Activated CD8-positive, alpha-beta memory T cell treated with anti-CD3 and anti-CD28 coated beads, Interleukin-2, amount 50 U/mL, for 1 hour (primary cell): ENCODE results near the gene NUMBL.
"Not testable (repeated sequence)": the region's sequence is repeated elsewhere in the genome, so short reads cannot be mapped to it uniquely, and the experiment has no call there.

Experiments
- DNase-seq: peaks from one replicate; pipeline ENCODE4 v3.0.0-alpha.2; 2020; ENCODE audit errors: extremely low read depth

Gene NUMBL

GRCh38 chr19:40663695-40664692 is 26.5 kb downstream of the NUMBL start:
- no peak for DNase-seq

GRCh38 chr19:40662925-40663694 is 27.3 kb downstream of the NUMBL start:
- DNase-seq, result peak; percentile 74

GRCh38 chr19:40661616-40662015 is 28.8 kb downstream of the NUMBL start:
- DNase-seq, result no peak

GRCh38 chr19:40659566-40659965 is 30.9 kb downstream of the NUMBL start:
- no peak for DNase-seq

GRCh38 chr19:40659116-40659515 is 31.3 kb downstream of the NUMBL start:
- no peak for DNase-seq

GRCh38 chr19:40658031-40658430 is 32.4 kb downstream of the NUMBL start:
- DNase-seq, result no peak

GRCh38 chr19:40655684-40656083 is 34.8 kb downstream of the NUMBL start:
- DNase-seq, result not testable (repeated sequence)

- not testable (repeated sequence) for DNase-seq
Measured at GRCh38 chr19:40652303-40652702, 38.1 kb downstream of the NUMBL start.

- no peak for DNase-seq
Measured at GRCh38 chr19:40650749-40651305, 39.6 kb downstream of the NUMBL start.

GRCh38 chr19:40649903-40650675 is 40.4 kb downstream of the NUMBL start:
- not testable (repeated sequence) for DNase-seq

- no peak for DNase-seq
Measured at GRCh38 chr19:40646743-40647254, 43.7 kb downstream of the NUMBL start.

- no peak for DNase-seq
Measured at GRCh38 chr19:40642757-40643305, 47.6 kb downstream of the NUMBL start.

- DNase-seq, result no peak
Measured at GRCh38 chr19:40642051-40642706, 48.3 kb downstream of the NUMBL start.

- no peak for DNase-seq
Measured at GRCh38 chr19:40641281-40641680, 49.2 kb downstream of the NUMBL start.

GRCh38 chr19:40640744-40641143 is 49.7 kb downstream of the NUMBL start:
- no peak for DNase-seq

- no peak for DNase-seq
Measured at GRCh38 chr19:40639638-40639982, 50.8 kb downstream of the NUMBL start.

- DNase-seq, result no peak
Measured at GRCh38 chr19:40638327-40638726, 52.1 kb downstream of the NUMBL start.

- no peak for DNase-seq
Measured at GRCh38 chr19:40633207-40633606, 57.2 kb downstream of the NUMBL start.

GRCh38 chr19:40632311-40633036 is 58.0 kb downstream of the NUMBL start:
- no peak for DNase-seq
